Neural progenitor cell (in vitro differentiated cells): Measurements from ENCODE around the gene MYO15B. TPM values are rescaled to one million over a fixed set of nuclear protein-coding genes. Genes with fewer than 3 reads are reported as not detected.

Experiments used
- DNase-seq: peaks from one replicate; pipeline ENCODE4 v3.0.0-alpha.2; 2016; ENCODE audit warnings: low spot score
- H2AFZ ChIP-seq: fragments of 200-600 bp; sonication (generic); replicated peaks from 2 replicates; pipeline ENCODE4 v1.6.1; 2016; ENCODE audit warnings: antibody characterized with exemption
- H3F3A ChIP-seq: fragments of 200-600 bp; sonication (generic); 2 replicates; pipeline ENCODE4 v1.6.1; 2016; ENCODE audit warnings: antibody characterized with exemption, low read depth
- H3K27ac ChIP-seq: fragments of 200-600 bp; sonication (generic); 2 replicates; pipeline ENCODE4 v1.5.1; 2016; ENCODE audit warnings: mild to moderate bottlenecking
- H3K27me3 ChIP-seq: fragments of 200-600 bp; sonication (generic); 2 replicates; pipeline ENCODE4 v1.6.1; 2016; ENCODE audit warnings: mild to moderate bottlenecking, moderate library complexity
- H3K36me3 ChIP-seq: fragments of 200-600 bp; sonication (generic); 2 replicates; pipeline ENCODE4 v1.5.1; 2016
- H3K4me1 ChIP-seq: fragments of 200-600 bp; sonication (generic); 2 replicates; pipeline ENCODE4 v1.6.1; 2016; ENCODE audit warnings: mixed run types
- H3K4me2 ChIP-seq: fragments of 200-600 bp; sonication (generic); 2 replicates; pipeline ENCODE4 v1.6.1; 2016
- H3K4me3 ChIP-seq: fragments of 200-600 bp; sonication (generic); 2 replicates; pipeline ENCODE4 v1.5.1; 2016
- H3K79me2 ChIP-seq: fragments of 200-600 bp; sonication (generic); 2 replicates; pipeline ENCODE4 v1.6.1; 2016; ENCODE audit warnings: low read depth
- H3K9ac ChIP-seq: fragments of 200-600 bp; sonication (generic); 2 replicates; pipeline ENCODE4 v1.6.1; 2016
- H3K9me3 ChIP-seq: fragments of 200-600 bp; sonication (generic); 2 replicates; pipeline ENCODE4 v1.5.1; 2016; ENCODE audit warnings: low read depth
- H4K20me1 ChIP-seq: fragments of 200-600 bp; sonication (generic); 2 replicates; pipeline ENCODE4 v1.6.1; 2016; ENCODE audit warnings: low read depth
- H3K27ac Mint-ChIP-seq: 3 replicates; pipeline ENCODE4 v1.8.0; 2021; ENCODE audit warnings: mixed read lengths
- H3K27me3 Mint-ChIP-seq: 2 replicates; pipeline ENCODE4 v1.8.0; 2022; ENCODE audit warnings: low read depth, mild to moderate bottlenecking, inconsistent platforms, moderate library complexity, mixed read lengths; ENCODE audit not compliant: insufficient read depth
- H3K36me3 Mint-ChIP-seq: 3 replicates; pipeline ENCODE4 v1.8.0; 2021; ENCODE audit warnings: mixed read lengths
- H3K4me1 Mint-ChIP-seq: 3 replicates; pipeline ENCODE4 v1.8.0; 2021; ENCODE audit warnings: mixed read lengths
- H3K4me3 Mint-ChIP-seq: 3 replicates; pipeline ENCODE4 v1.8.0; 2021; ENCODE audit warnings: mild to moderate bottlenecking, moderate library complexity, mixed read lengths
- H3K9me3 Mint-ChIP-seq: 3 replicates; pipeline ENCODE4 v1.8.0; 2020; ENCODE audit warnings: mixed read lengths
- EZH2 ChIP-seq: fragments of 200-600 bp; sonication (generic); IDR thresholded peaks from 2 replicates; pipeline ENCODE4 v1.6.1; 2017; ENCODE audit warnings: antibody characterized with exemption, mild to moderate bottlenecking, moderate library complexity
- EZH2phosphoT487 ChIP-seq: fragments of 200-600 bp; sonication (generic); IDR thresholded peaks from 2 replicates; pipeline ENCODE4 v1.6.1; 2017; ENCODE audit warnings: antibody characterized with exemption
- total RNA-seq: library from RNA; depleted of rRNA; stranded (reverse); fragments of >200 nt; gene quantifications from 2 replicates; pipeline ENCODE4 v1.2.3, GENCODE V29; 2015; ENCODE audit warnings: low replicate concordance
- TF ChIP-seq, protein P1 (sequence below): fragments of 200-600 bp; sonication (generic); IDR thresholded peaks from 2 replicates; pipeline ENCODE4 v1.5.1; 2017; ENCODE audit warnings: antibody characterized with exemption, mild to moderate bottlenecking

Gene MYO15B
- total RNA-seq, 1 donor from 2014 or later = 10.2 TPM

DNA sequence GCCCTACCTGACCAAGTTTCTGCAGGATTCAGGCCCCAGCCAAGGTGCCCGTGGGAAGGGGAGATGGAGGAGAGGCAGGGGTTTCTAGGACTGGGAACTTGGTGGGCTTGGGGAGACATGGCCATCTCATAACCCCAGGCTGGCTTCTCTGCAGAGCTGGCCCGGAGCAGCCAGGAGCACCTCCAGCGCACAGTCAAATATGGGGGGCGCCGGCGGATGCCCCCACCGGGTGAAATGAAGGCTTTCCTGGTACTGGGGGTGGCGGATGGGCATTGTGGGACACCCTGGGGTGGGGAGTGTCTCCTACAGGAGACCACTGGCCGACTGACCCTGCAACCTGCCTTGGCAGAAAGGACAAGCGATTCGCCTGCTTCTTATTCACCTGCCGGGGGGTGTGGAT lies 36.4 kb downstream of the MYO15B start:
- Histone ChIP-seq H3K36me3 (no peaks in the 10 kb centered on the region), H4K20me1 (no peaks in the 10 kb centered on the region), H3K4me1 (no peaks in the 10 kb centered on the region), H3K4me2 (no peak overlapping the region), H2AFZ (no peak overlapping the region), H3K9me3 (no peaks in the 10 kb centered on the region), H3K79me2 (no peaks in the 10 kb centered on the region), H3K4me3 (no peak overlapping the region), H3K9ac (no peak overlapping the region), H3K27me3 (no peaks in the 10 kb centered on the region), H3K27ac (no peak overlapping the region), H3F3A (no peaks in the 10 kb centered on the region)
- TF ChIP-seq, protein P1, sequence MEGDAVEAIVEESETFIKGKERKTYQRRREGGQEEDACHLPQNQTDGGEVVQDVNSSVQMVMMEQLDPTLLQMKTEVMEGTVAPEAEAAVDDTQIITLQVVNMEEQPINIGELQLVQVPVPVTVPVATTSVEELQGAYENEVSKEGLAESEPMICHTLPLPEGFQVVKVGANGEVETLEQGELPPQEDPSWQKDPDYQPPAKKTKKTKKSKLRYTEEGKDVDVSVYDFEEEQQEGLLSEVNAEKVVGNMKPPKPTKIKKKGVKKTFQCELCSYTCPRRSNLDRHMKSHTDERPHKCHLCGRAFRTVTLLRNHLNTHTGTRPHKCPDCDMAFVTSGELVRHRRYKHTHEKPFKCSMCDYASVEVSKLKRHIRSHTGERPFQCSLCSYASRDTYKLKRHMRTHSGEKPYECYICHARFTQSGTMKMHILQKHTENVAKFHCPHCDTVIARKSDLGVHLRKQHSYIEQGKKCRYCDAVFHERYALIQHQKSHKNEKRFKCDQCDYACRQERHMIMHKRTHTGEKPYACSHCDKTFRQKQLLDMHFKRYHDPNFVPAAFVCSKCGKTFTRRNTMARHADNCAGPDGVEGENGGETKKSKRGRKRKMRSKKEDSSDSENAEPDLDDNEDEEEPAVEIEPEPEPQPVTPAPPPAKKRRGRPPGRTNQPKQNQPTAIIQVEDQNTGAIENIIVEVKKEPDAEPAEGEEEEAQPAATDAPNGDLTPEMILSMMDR = no peak
- TF ChIP-seq EZH2 (no peak), EZH2phosphoT487 (no peak)
- Mint-ChIP-seq H3K4me3 (no peak overlapping the region), H3K4me1 (peaks cover 7% of the 10 kb centered on the region), H3K36me3 (no peaks in the 10 kb centered on the region), H3K9me3 (no peaks in the 10 kb centered on the region), H3K27ac (no peak overlapping the region), H3K27me3 (peaks cover 12% of the 10 kb centered on the region)
- no peak for DNase-seq

GRCh38 chr17:75624714-75625345 lies 37.2 kb downstream of the MYO15B start:
- DNase-seq = no peak
- Histone ChIP-seq H3K9me3 (no peaks in the 10 kb centered on the region), H3K36me3 (no peaks in the 10 kb centered on the region), H4K20me1 (no peaks in the 10 kb centered on the region), H3F3A (no peaks in the 10 kb centered on the region), H3K27ac (no peak overlapping the region), H3K4me3 (no peak overlapping the region), H3K4me2 (no peak overlapping the region), H3K79me2 (no peaks in the 10 kb centered on the region), H3K9ac (no peak overlapping the region), H3K4me1 (no peaks in the 10 kb centered on the region), H3K27me3 (no peaks in the 10 kb centered on the region), H2AFZ (no peak overlapping the region)
- H3K27ac Mint-ChIP-seq = no peak overlapping the region
- no peak for TF ChIP-seq EZH2phosphoT487
- no peak for TF ChIP-seq EZH2
- TF ChIP-seq, protein P1 = no peak
- no peaks in the 10 kb centered on the region for H3K36me3 Mint-ChIP-seq
- H3K9me3 Mint-ChIP-seq = no peaks in the 10 kb centered on the region
- H3K4me3 Mint-ChIP-seq = no peak overlapping the region
- H3K27me3 Mint-ChIP-seq = peaks cover 9% of the 10 kb centered on the region
- H3K4me1 Mint-ChIP-seq = peaks cover 7% of the 10 kb centered on the region

- Mint-ChIP-seq H3K27me3 (peaks cover 9% of the 10 kb centered on the region), H3K4me1 (peaks cover 7% of the 10 kb centered on the region), H3K4me3 (no peak overlapping the region), H3K9me3 (no peaks in the 10 kb centered on the region), H3K27ac (no peak overlapping the region), H3K36me3 (no peaks in the 10 kb centered on the region)
- Histone ChIP-seq H3K4me1 (no peaks in the 10 kb centered on the region), H3K36me3 (no peaks in the 10 kb centered on the region), H4K20me1 (no peaks in the 10 kb centered on the region), H3K27ac (no peak overlapping the region), H3K4me3 (no peak overlapping the region), H3K9me3 (no peaks in the 10 kb centered on the region), H3K27me3 (no peaks in the 10 kb centered on the region), H3K4me2 (no peak overlapping the region), H3F3A (no peaks in the 10 kb centered on the region), H3K9ac (no peak overlapping the region), H3K79me2 (no peaks in the 10 kb centered on the region), H2AFZ (no peak overlapping the region)
- TF ChIP-seq EZH2phosphoT487 = no peak
- TF ChIP-seq, protein P1 = peak; percentile 80
- DNase-seq = peak; percentile 78
These were observed 38.4 kb downstream of the MYO15B start for GRCh38 chr17:75625813-75626486.
